HepG2 (cell line): ENCODE measurements around the gene MTRF1. TPM values are rescaled to one million over a fixed set of nuclear protein-coding genes. Genes with fewer than 3 reads are reported as not detected.
A peak's percentile ranks its signal among the peaks of the same experiment; 100 is the strongest.

Experiments used
- BCL6 ChIP-seq: IDR thresholded peaks from 2 replicates; pipeline ENCODE4 v1.6.1; 2016; ENCODE audit warnings: missing genetic modification reagents, missing compliant biosample characterization
- CBX2 ChIP-seq, 2 experiments: fragments of 200-600 bp in 1 of 2; sonication (generic); formaldehyde crosslinking in 1 of 2; IDR thresholded peaks; 2 replicates each; pipeline versions ENCODE4 v1.7.0 to v1.8.1; 2018 to 2022; ENCODE audit warnings: low read depth in 2 of 2, low read length in 1 of 2, mild to moderate bottlenecking in 1 of 2, missing genetic modification reagents in 1 of 2
- CCAR2 ChIP-seq: fragments of 200-400 bp; formaldehyde crosslinking; optimal IDR thresholded peaks from 2 replicates; pipeline ENCODE3; 2018; ENCODE audit warnings: low read depth, mild to moderate bottlenecking, low read length, moderate library complexity
- DR1 ChIP-seq: sonication (generic); formaldehyde crosslinking; IDR thresholded peaks from 2 replicates; pipeline ENCODE4 v1.8.0; 2021; ENCODE audit warnings: mild to moderate bottlenecking, missing genetic modification reagents, inconsistent platforms
- FOXK2 ChIP-seq: fragments of 450-650 bp; IDR thresholded peaks from 2 replicates; pipeline ENCODE4 v1.6.1; 2016
- GATA4 ChIP-seq: sonication (generic); IDR thresholded peaks from 2 replicates; pipeline ENCODE4 v1.6.1; 2016; ENCODE audit warnings: antibody characterized with exemption, low read depth, borderline replicate concordance
- GFI1 ChIP-seq: sonication (generic); formaldehyde crosslinking; IDR thresholded peaks from 2 replicates; pipeline ENCODE4 v1.5.0; 2020; ENCODE audit warnings: missing genetic modification reagents, mild to moderate bottlenecking, borderline replicate concordance
- MEIS2 ChIP-seq: sonication (generic); formaldehyde crosslinking; IDR thresholded peaks from 2 replicates; pipeline ENCODE4 v1.9.0; 2021; ENCODE audit warnings: mild to moderate bottlenecking, missing genetic modification reagents
- NR2F6 ChIP-seq, 2 experiments: IDR thresholded peaks; 2 replicates each; pipeline ENCODE4 v1.6.1; 2016; ENCODE audit warnings: antibody characterized with exemption in 1 of 2, mild to moderate bottlenecking in 1 of 2
- POGZ ChIP-seq: sonication (generic); formaldehyde crosslinking; IDR thresholded peaks from 2 replicates; pipeline ENCODE4 v1.4.0; 2020; ENCODE audit warnings: mild to moderate bottlenecking, missing genetic modification reagents
- STAT5B ChIP-seq: sonication (generic); formaldehyde crosslinking; IDR thresholded peaks from 2 replicates; pipeline ENCODE4 v1.4.0; 2020; ENCODE audit warnings: missing genetic modification reagents
- ZBTB14 ChIP-seq: sonication (generic); formaldehyde crosslinking; IDR thresholded peaks from 2 replicates; pipeline ENCODE4 v1.4.0; 2020; ENCODE audit warnings: missing genetic modification reagents
- ZBTB42 ChIP-seq: sonication (generic); formaldehyde crosslinking; IDR thresholded peaks from 2 replicates; pipeline ENCODE4 v1.5.0; 2020; ENCODE audit warnings: mild to moderate bottlenecking, missing genetic modification reagents
- ZMAT3 ChIP-seq: sonication (generic); formaldehyde crosslinking; conservative IDR thresholded peaks from 2 replicates; pipeline ENCODE4 v1.7.0; 2021; ENCODE audit warnings: missing genetic modification reagents
- ZNF225 ChIP-seq: sonication (generic); formaldehyde crosslinking; IDR thresholded peaks from 2 replicates; pipeline ENCODE4 v1.4.0; 2020; ENCODE audit warnings: mild to moderate bottlenecking, missing genetic modification reagents
- ZNF281 ChIP-seq: sonication (generic); formaldehyde crosslinking; IDR thresholded peaks from 2 replicates; pipeline ENCODE4 v1.4.0; 2020; ENCODE audit warnings: missing genetic modification reagents, borderline replicate concordance
- ZNF556 ChIP-seq: sonication (generic); formaldehyde crosslinking; IDR thresholded peaks from 2 replicates; pipeline ENCODE4 v1.4.0; 2020; ENCODE audit warnings: mild to moderate bottlenecking, missing genetic modification reagents, borderline replicate concordance
- ZNF775 ChIP-seq: sonication (generic); formaldehyde crosslinking; IDR thresholded peaks from 2 replicates; pipeline ENCODE4 v1.4.0; 2020; ENCODE audit warnings: missing genetic modification reagents, mild to moderate bottlenecking, moderate library complexity, borderline replicate concordance
- polyA plus RNA-seq, 8 experiments: library from polyadenylated mRNA; depleted of rRNA in 3 of 8; stranded (reverse) in 7 of 8; unstranded in 1 of 8; fragments of >200 nt; fragmentation: Illumina TruSeq in 4 of 8; extraction: Trizol in 4 of 8; gene quantifications; 2 replicates each; pipeline versions ENCODE4 v1.2.1 to v1.2.3, GENCODE V29; 2011 to 2016; ENCODE audit warnings: low read depth in 4 of 8, missing spikeins in 1 of 8, mixed read lengths in 1 of 8; ENCODE audit not compliant: insufficient read depth in 1 of 8
- total RNA-seq, 5 experiments: library from RNA; depleted of rRNA; stranded (reverse); fragments of >200 nt; fragmentation: Illumina TruSeq; extraction: Trizol; gene quantifications; 2 replicates each; pipeline ENCODE4 v1.2.3, GENCODE V29; 2016; ENCODE audit warnings: low read depth in 1 of 5
- TF ChIP-seq, protein P1 (sequence below): sonication (generic); formaldehyde crosslinking; IDR thresholded peaks from 2 replicates; pipeline ENCODE4 v1.4.0; 2020; ENCODE audit warnings: low read depth, missing genetic modification reagents
- TF ChIP-seq, protein P2 (sequence below): IDR thresholded peaks from 2 replicates; pipeline ENCODE4 v1.6.1; 2012; ENCODE audit warnings: low read depth, low read length, improper control_type of control experiment

MTRF1 gene
- total and polyA plus RNA-seq, 2 of the 13 experiments (the other 11 are each of a cell fraction or from before 2014, with no cell fraction given), result 21.6 to 27.2 TPM

DNA sequence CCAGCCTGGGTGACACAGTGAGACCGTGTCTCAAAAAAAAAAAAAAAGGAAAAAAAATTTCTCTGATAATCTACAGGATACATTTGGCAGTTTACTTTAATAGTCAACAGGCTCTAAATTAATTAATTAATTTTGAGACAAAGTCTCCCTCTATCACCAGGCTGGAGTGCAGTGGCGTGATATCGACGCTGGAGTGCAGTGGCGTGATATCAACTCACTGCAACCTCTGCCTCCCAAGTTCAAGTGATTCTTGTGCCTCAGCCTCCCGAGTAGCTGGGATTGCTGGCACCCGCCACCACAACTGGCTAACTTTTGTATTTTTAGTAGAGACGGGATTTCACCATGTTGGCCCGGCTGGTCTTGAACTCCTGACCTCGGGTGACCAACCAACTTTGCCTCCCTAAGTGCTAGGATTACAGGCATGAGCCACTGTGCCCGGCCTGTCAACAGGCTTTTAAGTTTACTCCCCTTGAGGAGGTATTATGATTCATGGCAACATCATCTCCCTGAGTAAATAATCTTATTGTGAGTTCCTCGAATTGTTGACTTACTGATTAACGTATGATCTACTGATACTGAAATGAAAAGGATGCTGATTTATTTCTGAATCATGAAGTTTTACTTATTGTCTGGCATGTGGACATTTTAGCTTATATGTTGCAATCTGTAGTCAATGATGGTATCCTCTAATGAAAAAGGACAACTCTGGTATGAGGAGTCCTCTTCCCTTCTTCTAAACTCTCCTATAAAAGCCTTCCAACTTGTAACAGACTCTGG is 21.3 kb upstream of the MTRF1 start (continued):
- no peak for TF ChIP-seq GFI1 (CRISPR knock-in tag)
- no peak for TF ChIP-seq CCAR2
- no peak for TF ChIP-seq ZNF281
- no peak for TF ChIP-seq FOXK2
- TF ChIP-seq BCL6 (CRISPR knock-in tag), result 0 out of 2 replicates have a peak, but pooled peaks have one; percentile 4
- no peak for TF ChIP-seq MEIS2 (CRISPR knock-in tag)
- no peak for TF ChIP-seq NR2F6 (IDR thresholded peaks at IDR 0.05)
- 0 out of 2 replicates have a peak, but pooled peaks have one; percentile 15 for TF ChIP-seq NR2F6 (CRISPR knock-in tag; IDR thresholded peaks at IDR 0.05)
- no peak for TF ChIP-seq STAT5B
- TF ChIP-seq ZNF225 (CRISPR knock-in tag), result no peak
- no peak for TF ChIP-seq ZNF556 (CRISPR knock-in tag)
- TF ChIP-seq DR1 (CRISPR knock-in tag), result no peak
- no peak for TF ChIP-seq ZMAT3 (CRISPR knock-in tag)
- TF ChIP-seq GATA4, result no peak
- TF ChIP-seq, protein P1, sequence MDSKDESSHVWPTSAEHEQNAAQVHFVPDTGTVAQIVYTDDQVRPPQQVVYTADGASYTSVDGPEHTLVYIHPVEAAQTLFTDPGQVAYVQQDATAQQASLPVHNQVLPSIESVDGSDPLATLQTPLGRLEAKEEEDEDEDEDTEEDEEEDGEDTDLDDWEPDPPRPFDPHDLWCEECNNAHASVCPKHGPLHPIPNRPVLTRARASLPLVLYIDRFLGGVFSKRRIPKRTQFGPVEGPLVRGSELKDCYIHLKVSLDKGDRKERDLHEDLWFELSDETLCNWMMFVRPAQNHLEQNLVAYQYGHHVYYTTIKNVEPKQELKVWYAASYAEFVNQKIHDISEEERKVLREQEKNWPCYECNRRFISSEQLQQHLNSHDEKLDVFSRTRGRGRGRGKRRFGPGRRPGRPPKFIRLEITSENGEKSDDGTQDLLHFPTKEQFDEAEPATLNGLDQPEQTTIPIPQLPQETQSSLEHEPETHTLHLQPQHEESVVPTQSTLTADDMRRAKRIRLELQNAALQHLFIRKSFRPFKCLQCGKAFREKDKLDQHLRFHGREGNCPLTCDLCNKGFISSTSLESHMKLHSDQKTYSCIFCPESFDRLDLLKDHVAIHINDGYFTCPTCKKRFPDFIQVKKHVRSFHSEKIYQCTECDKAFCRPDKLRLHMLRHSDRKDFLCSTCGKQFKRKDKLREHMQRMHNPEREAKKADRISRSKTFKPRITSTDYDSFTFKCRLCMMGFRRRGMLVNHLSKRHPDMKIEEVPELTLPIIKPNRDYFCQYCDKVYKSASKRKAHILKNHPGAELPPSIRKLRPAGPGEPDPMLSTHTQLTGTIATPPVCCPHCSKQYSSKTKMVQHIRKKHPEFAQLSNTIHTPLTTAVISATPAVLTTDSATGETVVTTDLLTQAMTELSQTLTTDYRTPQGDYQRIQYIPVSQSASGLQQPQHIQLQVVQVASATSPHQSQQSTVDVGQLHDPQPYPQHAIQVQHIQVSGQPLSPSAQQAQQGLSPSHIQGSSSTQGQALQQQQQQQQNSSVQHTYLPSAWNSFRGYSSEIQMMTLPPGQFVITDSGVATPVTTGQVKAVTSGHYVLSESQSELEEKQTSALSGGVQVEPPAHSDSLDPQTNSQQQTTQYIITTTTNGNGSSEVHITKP (CRISPR knock-in tag), result no peak
- TF ChIP-seq POGZ (CRISPR knock-in tag), result no peak
- TF ChIP-seq, protein P2, sequence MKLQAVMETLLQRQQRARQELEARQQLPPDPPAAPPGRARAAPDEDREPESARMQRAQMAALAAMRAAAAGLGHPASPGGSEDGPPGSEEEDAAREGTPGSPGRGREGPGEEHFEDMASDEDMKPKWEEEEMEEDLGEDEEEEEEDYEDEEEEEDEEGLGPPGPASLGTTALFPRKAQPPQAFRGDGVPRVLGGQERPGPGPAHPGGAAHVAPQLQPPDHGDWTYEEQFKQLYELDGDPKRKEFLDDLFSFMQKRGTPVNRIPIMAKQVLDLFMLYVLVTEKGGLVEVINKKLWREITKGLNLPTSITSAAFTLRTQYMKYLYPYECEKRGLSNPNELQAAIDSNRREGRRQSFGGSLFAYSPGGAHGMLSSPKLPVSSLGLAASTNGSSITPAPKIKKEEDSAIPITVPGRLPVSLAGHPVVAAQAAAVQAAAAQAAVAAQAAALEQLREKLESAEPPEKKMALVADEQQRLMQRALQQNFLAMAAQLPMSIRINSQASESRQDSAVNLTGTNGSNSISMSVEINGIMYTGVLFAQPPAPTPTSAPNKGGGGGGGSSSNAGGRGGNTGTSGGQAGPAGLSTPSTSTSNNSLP, result peak; percentile 62; the same call in 1 of the 2 replicates
- no peak for TF ChIP-seq CBX2 (IDR thresholded peaks at IDR 0.05; ENCODE audit: low read depth, low read length)
- no peak for TF ChIP-seq CBX2 (CRISPR knock-in tag; IDR thresholded peaks at IDR 0.05; ENCODE audit: low read depth)
- no peak for TF ChIP-seq ZNF775 (CRISPR knock-in tag)
- no peak for TF ChIP-seq ZBTB14 (CRISPR knock-in tag)
- TF ChIP-seq ZBTB42 (CRISPR knock-in tag), result no peak
